Measurements from ENCODE around the gene RNF34.

Gene RNF34

GRCh38 chr12:121404734-121405133 lies 4.8 kb downstream of the RNF34 start:
- H3K4me3 ChIP-seq (replicated peaks in 1 of 2; ENCODE audit: low read depth in 2 of 2, low read length in 2 of 2): no peak overlapping the region
- DNase-seq (ENCODE audit: low read depth in 2 of 2): peak; percentile 17 to 27
- TF ChIP-seq, protein P1, sequence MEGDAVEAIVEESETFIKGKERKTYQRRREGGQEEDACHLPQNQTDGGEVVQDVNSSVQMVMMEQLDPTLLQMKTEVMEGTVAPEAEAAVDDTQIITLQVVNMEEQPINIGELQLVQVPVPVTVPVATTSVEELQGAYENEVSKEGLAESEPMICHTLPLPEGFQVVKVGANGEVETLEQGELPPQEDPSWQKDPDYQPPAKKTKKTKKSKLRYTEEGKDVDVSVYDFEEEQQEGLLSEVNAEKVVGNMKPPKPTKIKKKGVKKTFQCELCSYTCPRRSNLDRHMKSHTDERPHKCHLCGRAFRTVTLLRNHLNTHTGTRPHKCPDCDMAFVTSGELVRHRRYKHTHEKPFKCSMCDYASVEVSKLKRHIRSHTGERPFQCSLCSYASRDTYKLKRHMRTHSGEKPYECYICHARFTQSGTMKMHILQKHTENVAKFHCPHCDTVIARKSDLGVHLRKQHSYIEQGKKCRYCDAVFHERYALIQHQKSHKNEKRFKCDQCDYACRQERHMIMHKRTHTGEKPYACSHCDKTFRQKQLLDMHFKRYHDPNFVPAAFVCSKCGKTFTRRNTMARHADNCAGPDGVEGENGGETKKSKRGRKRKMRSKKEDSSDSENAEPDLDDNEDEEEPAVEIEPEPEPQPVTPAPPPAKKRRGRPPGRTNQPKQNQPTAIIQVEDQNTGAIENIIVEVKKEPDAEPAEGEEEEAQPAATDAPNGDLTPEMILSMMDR (IDR thresholded peaks at IDR 0.05; ENCODE audit: low read depth, low read length): no peak

DNA sequence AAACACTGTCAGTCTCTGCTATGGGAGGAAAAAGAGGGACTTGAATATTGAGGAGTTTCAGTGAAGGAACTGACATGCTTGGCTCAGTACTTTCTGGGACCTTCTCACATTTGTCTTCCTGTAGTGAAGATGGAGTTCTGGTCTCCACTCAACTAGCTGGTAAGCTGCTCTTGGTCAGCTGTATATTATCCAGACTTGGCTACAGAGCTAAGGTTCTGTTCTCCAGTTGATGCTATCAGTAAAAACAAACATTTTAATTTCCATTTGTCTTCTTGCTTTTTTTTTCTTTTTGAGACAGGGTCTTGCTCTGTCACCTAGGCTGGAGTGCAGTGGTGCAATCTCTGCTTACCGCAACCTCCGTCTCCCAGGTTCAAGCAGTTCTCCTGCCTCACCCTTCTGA lies 5.3 kb downstream of the RNF34 start:
- DNase-seq (ENCODE audit: low read depth in 2 of 2): no peak
- TF ChIP-seq, protein P1 (IDR thresholded peaks at IDR 0.05; ENCODE audit: low read depth, low read length): no peak
- H3K4me3 ChIP-seq (replicated peaks in 1 of 2; ENCODE audit: low read depth in 2 of 2, low read length in 2 of 2): no peak overlapping the region

GRCh38 chr12:121413917-121414316 lies 14.0 kb downstream of the RNF34 start:
- TF ChIP-seq, protein P1 (IDR thresholded peaks at IDR 0.05; ENCODE audit: low read depth, low read length): no peak
- DNase-seq (ENCODE audit: low read depth in 2 of 2): no peak
- no peak overlapping the region for H3K4me3 ChIP-seq (replicated peaks in 1 of 2; ENCODE audit: low read depth in 2 of 2, low read length in 2 of 2)

GRCh38 chr12:121417847-121418246 lies 17.9 kb downstream of the RNF34 start:
- no peak overlapping the region for H3K4me3 ChIP-seq (replicated peaks in 1 of 2; ENCODE audit: low read depth in 2 of 2, low read length in 2 of 2)
- DNase-seq (ENCODE audit: low read depth in 2 of 2): no peak
- TF ChIP-seq, protein P1 (IDR thresholded peaks at IDR 0.05; ENCODE audit: low read depth, low read length): no peak

DNA sequence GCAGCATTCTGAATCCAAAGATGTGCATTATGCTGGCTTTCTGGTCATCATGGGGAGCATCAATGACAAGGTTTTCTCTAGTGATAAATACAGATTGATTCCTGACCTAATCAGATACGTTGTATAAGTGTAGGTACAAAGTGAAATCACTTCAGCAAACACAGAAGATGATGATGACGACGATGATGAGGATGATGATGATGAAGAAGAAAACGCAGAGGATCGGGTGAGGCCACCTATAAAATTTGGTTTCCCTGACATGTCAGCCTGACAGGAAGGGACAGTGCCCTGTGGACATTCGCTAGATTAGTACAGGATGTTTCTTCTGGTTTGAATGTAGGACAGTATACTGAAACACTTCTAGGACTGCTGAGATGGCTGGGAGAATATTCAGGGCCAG lies 20.2 kb downstream of the RNF34 start:
- DNase-seq (ENCODE audit: low read depth in 2 of 2): no peak
- H3K4me3 ChIP-seq (replicated peaks in 1 of 2; ENCODE audit: low read depth in 2 of 2, low read length in 2 of 2): no peak overlapping the region
- TF ChIP-seq, protein P1 (IDR thresholded peaks at IDR 0.05; ENCODE audit: low read depth, low read length): no peak

DNA sequence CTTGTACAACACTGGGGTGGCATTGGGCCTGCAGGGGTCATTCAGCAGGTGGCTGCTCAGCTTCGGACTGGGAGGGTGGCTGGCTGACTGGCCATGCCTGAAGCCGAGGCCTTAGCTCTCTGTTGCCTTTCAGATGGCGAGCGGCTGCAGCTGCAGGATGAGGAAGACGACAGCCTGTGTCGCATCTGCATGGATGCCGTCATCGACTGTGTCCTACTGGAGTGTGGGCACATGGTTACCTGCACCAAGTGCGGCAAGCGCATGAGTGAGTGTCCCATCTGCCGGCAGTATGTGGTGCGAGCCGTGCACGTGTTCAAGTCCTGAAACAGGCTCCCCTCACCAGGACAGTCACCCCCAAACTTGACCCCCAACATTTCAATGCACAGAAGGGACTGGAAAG lies 23.3 kb downstream of the RNF34 start:
- TF ChIP-seq, protein P1 (IDR thresholded peaks at IDR 0.05; ENCODE audit: low read depth, low read length): no peak
- no peak for DNase-seq (ENCODE audit: low read depth in 2 of 2)
- H3K4me3 ChIP-seq (replicated peaks in 1 of 2; ENCODE audit: low read depth in 2 of 2, low read length in 2 of 2): no peak overlapping the region

Data from cardiac fibroblast (primary cell).